ENCODE results near the gene ADAM12.

- no peak for TF ChIP-seq RELA (IDR thresholded peaks at IDR 0.05; ENCODE audit: borderline replicate concordance, partially characterized antibody)
- TF ChIP-seq SUZ12 (IDR thresholded peaks at IDR 0.05; ENCODE audit: unreplicated experiment) = no peak
- TF ChIP-seq CREM (IDR thresholded peaks at IDR 0.05; ENCODE audit: low read depth) = no peak
- no peak for TF ChIP-seq TAF1 (IDR thresholded peaks at IDR 0.05; ENCODE audit: borderline replicate concordance, low read depth, low read length)
- TF ChIP-seq REST (IDR thresholded peaks at IDR 0.05; ENCODE audit: low read depth, low read length) = no peak
- no peak for TF ChIP-seq GABPA (IDR thresholded peaks at IDR 0.05; ENCODE audit: low read depth)
- no peak for TF ChIP-seq JUND (IDR thresholded peaks at IDR 0.05; ENCODE audit: low read depth, low read length)
- TF ChIP-seq RFX5 (IDR thresholded peaks at IDR 0.05; ENCODE audit: low read depth, low read length) = no peak
- no peak for TF ChIP-seq ZBTB4 (CRISPR knock-in tag; IDR thresholded peaks at IDR 0.05)
Observed at GRCh38 chr10:126201603-126202002, 186.7 kb downstream of the ADAM12 start.

Measured in GM12878 (cell line).